NCI-H128 (cell line): ENCODE results near the gene CATSPERD.

Source experiments
- DNase-seq: peaks from one replicate; lab custom pipeline; 2025; ENCODE audit not compliant: unreplicated experiment; lab: John Stamatoyannopoulos, UW

Gene CATSPERD

GRCh38 chr19:5719961-5720790 is at the start of gene CATSPERD, which contains the start of gene LONP1:
TSS of gene CATSPERD (plus strand) at chr19:5720637. CDS start at chr19:5720738, 101 bp downstream.
TSS of gene LONP1 (minus strand) at chr19:5720146. CDS start at chr19:5720132, 14 bp downstream.
- DNase-seq, result peak; percentile 97

GRCh38 chr19:5671600-5671999 is 48.8 kb upstream of the CATSPERD start:
- DNase-seq, result no peak

GRCh38 chr19:5672708-5673459 is 47.6 kb upstream of the CATSPERD start:
- no peak for DNase-seq

- DNase-seq, result no peak
Observed at GRCh38 chr19:5673752-5674151, 46.7 kb upstream of the CATSPERD start.

GRCh38 chr19:5674714-5675113 is 45.7 kb upstream of the CATSPERD start:
- DNase-seq, result no peak

GRCh38 chr19:5676105-5676771 is 44.2 kb upstream of the CATSPERD start:
- no peak for DNase-seq

GRCh38 chr19:5676772-5677105 is 43.7 kb upstream of the CATSPERD start:
- no peak for DNase-seq

GRCh38 chr19:5677136-5677535 is 43.3 kb upstream of the CATSPERD start:
- no peak for DNase-seq

GRCh38 chr19:5677580-5677979 is 42.9 kb upstream of the CATSPERD start:
- DNase-seq, result no peak

GRCh38 chr19:5678071-5678718 is 42.2 kb upstream of the CATSPERD start:
- DNase-seq, result no peak

GRCh38 chr19:5679289-5680083 is 41.0 kb upstream of the CATSPERD start:
- DNase-seq, result no peak

- DNase-seq, result no peak
Observed at GRCh38 chr19:5680084-5680436, 40.4 kb upstream of the CATSPERD start.

- peak; percentile 96 for DNase-seq
Observed at GRCh38 chr19:5680437-5681368, 39.7 kb upstream of the CATSPERD start, which contains the start of the genes HSD11B1L and MICOS13. TSS of gene HSD11B1L (plus strand) at chr19:5681027. CDS start at chr19:5684833, 3,806 bp downstream. TSS of gene MICOS13 (minus strand) at chr19:5680516. CDS start at chr19:5680486, 30 bp downstream.

- no peak for DNase-seq
Observed at GRCh38 chr19:5681391-5682106, 38.9 kb upstream of the CATSPERD start.

- no peak for DNase-seq
Observed at GRCh38 chr19:5682107-5682482, 38.3 kb upstream of the CATSPERD start.

- DNase-seq, result no peak
Observed at GRCh38 chr19:5683177-5683886, 37.1 kb upstream of the CATSPERD start.

- no peak for DNase-seq
Observed at GRCh38 chr19:5684694-5685430, 35.6 kb upstream of the CATSPERD start.
